Peyer's patch (tissue), 4 donors: ENCODE measurements around the gene NTNG1.

Source experiments
- CTCF ChIP-seq, 6 experiments: fragments of 450-650 bp in 4 of 6; fragments of 200-600 bp in 2 of 6; sonication (generic) in 1 of 6; IDR thresholded peaks; one replicate each; pipeline ENCODE4 v1.5.1; 2017 to 2019; ENCODE audit warnings: antibody characterized with exemption in 6 of 6, mild to moderate bottlenecking in 3 of 6, moderate library complexity in 1 of 6
- POLR2A ChIP-seq, 2 donors: fragments of 450-650 bp; IDR thresholded peaks; one replicate each; pipeline ENCODE4 v1.5.1; 2017; ENCODE audit warnings: antibody characterized with exemption in 2 of 2, mild to moderate bottlenecking in 2 of 2, moderate library complexity in 2 of 2

GRCh38 chr1:107255469-107255868 is 114.6 kb downstream of the NTNG1 start:
- no peak for TF ChIP-seq CTCF (IDR thresholded peaks at IDR 0.05)
- TF ChIP-seq POLR2A (IDR thresholded peaks at IDR 0.05) = no peak
